Measurements from ENCODE around the gene SLBP.

Gene SLBP

GRCh38 chr4:1676605-1677525 is 35.3 kb downstream of the SLBP start:
- TF ChIP-seq REST (IDR thresholded peaks at IDR 0.05; ENCODE audit: low read depth) (no peak), TAF1 (IDR thresholded peaks at IDR 0.05; ENCODE audit: low read depth) (no peak), YY1 (IDR thresholded peaks at IDR 0.05; ENCODE audit: low read depth) (no peak), CEBPB (IDR thresholded peaks at IDR 0.05) (no peak), RAD21 (IDR thresholded peaks at IDR 0.05; ENCODE audit: low read depth) (no peak), ZBTB7A (IDR thresholded peaks at IDR 0.05; ENCODE audit: low read depth) (no peak), MAX (IDR thresholded peaks at IDR 0.05) (no peak)

DNA sequence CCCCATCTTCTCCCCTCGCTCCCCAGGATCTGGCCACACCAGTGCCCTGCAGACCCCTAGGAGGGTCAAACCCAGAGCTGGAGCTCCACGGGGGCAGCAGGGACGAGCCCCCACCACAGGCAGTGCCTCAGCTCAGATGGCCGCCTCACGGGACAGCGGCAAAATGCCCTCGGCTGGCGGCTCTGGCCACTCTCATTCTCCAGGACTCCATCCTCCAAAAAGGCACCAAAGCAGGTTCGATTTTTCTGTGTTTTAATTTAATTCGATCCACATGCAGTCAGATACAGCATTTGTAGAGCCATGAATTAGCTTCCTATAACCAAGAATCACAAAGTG is 36.3 kb downstream of the SLBP start:
- no peak for TF ChIP-seq MAX (IDR thresholded peaks at IDR 0.05)
- no peak for TF ChIP-seq CEBPB (IDR thresholded peaks at IDR 0.05)
- no peak for TF ChIP-seq TEAD4 (IDR thresholded peaks at IDR 0.05)

- TF ChIP-seq TAF1 (IDR thresholded peaks at IDR 0.05; ENCODE audit: low read depth): no peak
- TF ChIP-seq FOXM1 (IDR thresholded peaks at IDR 0.05; ENCODE audit: borderline replicate concordance, low read depth): no peak
- no peak for TF ChIP-seq REST (IDR thresholded peaks at IDR 0.05; ENCODE audit: low read depth)
- no peak for TF ChIP-seq TCF12 (IDR thresholded peaks at IDR 0.05; ENCODE audit: low read depth)
- TF ChIP-seq EP300 (IDR thresholded peaks at IDR 0.05; ENCODE audit: borderline replicate concordance): no peak
- no peak for TF ChIP-seq EGR1 (IDR thresholded peaks at IDR 0.05)
- no peak for TF ChIP-seq MAX (IDR thresholded peaks at IDR 0.05)
- TF ChIP-seq TEAD4 (IDR thresholded peaks at IDR 0.05): no peak
- TF ChIP-seq CEBPB (IDR thresholded peaks at IDR 0.05): no peak
- TF ChIP-seq CREB1 (IDR thresholded peaks at IDR 0.05; ENCODE audit: low read depth): no peak
- no peak for TF ChIP-seq ZBTB7A (IDR thresholded peaks at IDR 0.05; ENCODE audit: low read depth)
- TF ChIP-seq, protein P1, sequence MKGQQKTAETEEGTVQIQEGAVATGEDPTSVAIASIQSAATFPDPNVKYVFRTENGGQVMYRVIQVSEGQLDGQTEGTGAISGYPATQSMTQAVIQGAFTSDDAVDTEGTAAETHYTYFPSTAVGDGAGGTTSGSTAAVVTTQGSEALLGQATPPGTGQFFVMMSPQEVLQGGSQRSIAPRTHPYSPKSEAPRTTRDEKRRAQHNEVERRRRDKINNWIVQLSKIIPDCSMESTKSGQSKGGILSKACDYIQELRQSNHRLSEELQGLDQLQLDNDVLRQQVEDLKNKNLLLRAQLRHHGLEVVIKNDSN (IDR thresholded peaks at IDR 0.05): no peak
- TF ChIP-seq NFIC (IDR thresholded peaks at IDR 0.05): no peak
- TF ChIP-seq RAD21 (IDR thresholded peaks at IDR 0.05; ENCODE audit: low read depth): no peak
Observed at GRCh38 chr4:1675136-1675801, 36.9 kb downstream of the SLBP start.

DNA sequence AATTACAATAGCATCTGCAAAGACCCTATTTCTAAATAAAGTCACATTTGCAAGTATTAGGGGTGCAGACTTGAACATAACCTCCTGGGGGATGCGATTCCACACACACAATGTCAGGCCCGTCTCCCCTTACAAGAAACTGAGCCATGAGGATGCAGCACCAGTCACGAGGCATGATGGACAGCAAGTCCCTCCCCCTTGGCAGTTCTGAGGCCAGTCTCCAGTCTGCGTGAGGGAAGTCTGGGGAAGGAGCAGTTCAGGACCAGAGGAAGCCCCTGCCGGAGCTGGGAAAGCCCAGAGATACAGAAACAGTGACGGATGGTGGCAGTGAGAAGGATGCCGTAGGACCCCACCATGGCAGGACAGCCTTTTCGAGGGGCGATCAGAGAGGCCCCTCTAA is 37.4 kb downstream of the SLBP start:
- no peak for TF ChIP-seq FOXM1 (IDR thresholded peaks at IDR 0.05; ENCODE audit: borderline replicate concordance, low read depth)

GRCh38 chr4:1673671-1674070 is 38.4 kb downstream of the SLBP start:
- TF ChIP-seq, protein P1 (IDR thresholded peaks at IDR 0.05): no peak
- TF ChIP-seq CREB1 (IDR thresholded peaks at IDR 0.05; ENCODE audit: low read depth) (no peak), FOXM1 (IDR thresholded peaks at IDR 0.05; ENCODE audit: borderline replicate concordance, low read depth) (no peak)

DNA sequence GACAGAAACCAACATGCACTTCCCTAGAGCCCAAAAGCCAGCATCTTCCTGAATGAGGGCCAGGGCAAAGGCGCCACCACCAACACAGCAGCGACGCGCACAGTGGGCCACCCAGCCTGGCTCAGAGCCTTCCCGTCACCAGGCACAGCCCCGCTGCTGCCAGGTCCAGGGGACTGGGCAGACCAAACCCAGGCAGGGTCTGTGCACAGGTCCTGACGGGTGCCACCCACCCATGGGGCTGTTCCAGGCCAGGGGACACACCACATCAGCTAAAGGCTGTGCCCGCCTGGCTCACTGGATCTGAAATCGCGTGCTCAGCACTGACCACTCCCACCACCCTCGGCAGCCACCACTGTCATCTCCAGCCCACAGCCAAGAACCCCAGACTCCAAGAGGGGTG is 41.8 kb downstream of the SLBP start:
- no peak for TF ChIP-seq RAD21 (IDR thresholded peaks at IDR 0.05; ENCODE audit: low read depth)
- TF ChIP-seq MAX (IDR thresholded peaks at IDR 0.05): no peak
- no peak for TF ChIP-seq CREB1 (IDR thresholded peaks at IDR 0.05; ENCODE audit: low read depth)
- TF ChIP-seq YY1 (IDR thresholded peaks at IDR 0.05; ENCODE audit: low read depth): no peak
- TF ChIP-seq EGR1 (IDR thresholded peaks at IDR 0.05): no peak
- TF ChIP-seq TAF1 (IDR thresholded peaks at IDR 0.05; ENCODE audit: low read depth): no peak
- TF ChIP-seq, protein P1 (IDR thresholded peaks at IDR 0.05): no peak
- TF ChIP-seq TEAD4 (IDR thresholded peaks at IDR 0.05): no peak
- TF ChIP-seq NFIC (IDR thresholded peaks at IDR 0.05): no peak
- no peak for TF ChIP-seq ZBTB7A (IDR thresholded peaks at IDR 0.05; ENCODE audit: low read depth)
- TF ChIP-seq TCF12 (IDR thresholded peaks at IDR 0.05; ENCODE audit: low read depth): no peak
- TF ChIP-seq FOXM1 (IDR thresholded peaks at IDR 0.05; ENCODE audit: borderline replicate concordance, low read depth): no peak
- TF ChIP-seq CEBPB (IDR thresholded peaks at IDR 0.05): no peak
- no peak for TF ChIP-seq REST (IDR thresholded peaks at IDR 0.05; ENCODE audit: low read depth)
- TF ChIP-seq EP300 (IDR thresholded peaks at IDR 0.05; ENCODE audit: borderline replicate concordance): no peak

All from Ishikawa (cell line).